HG03025 (cell line): ENCODE data around the gene CDH15.

Experiments used
- ATAC-seq: cut with Tn5 transposase; IDR thresholded peaks from one replicate; pipeline ENCODE4 v1.9.1; 2021; ENCODE audit warnings: mild to moderate bottlenecking, moderate library complexity; ENCODE audit not compliant: unreplicated experiment, low FRiP score

Gene CDH15

DNA sequence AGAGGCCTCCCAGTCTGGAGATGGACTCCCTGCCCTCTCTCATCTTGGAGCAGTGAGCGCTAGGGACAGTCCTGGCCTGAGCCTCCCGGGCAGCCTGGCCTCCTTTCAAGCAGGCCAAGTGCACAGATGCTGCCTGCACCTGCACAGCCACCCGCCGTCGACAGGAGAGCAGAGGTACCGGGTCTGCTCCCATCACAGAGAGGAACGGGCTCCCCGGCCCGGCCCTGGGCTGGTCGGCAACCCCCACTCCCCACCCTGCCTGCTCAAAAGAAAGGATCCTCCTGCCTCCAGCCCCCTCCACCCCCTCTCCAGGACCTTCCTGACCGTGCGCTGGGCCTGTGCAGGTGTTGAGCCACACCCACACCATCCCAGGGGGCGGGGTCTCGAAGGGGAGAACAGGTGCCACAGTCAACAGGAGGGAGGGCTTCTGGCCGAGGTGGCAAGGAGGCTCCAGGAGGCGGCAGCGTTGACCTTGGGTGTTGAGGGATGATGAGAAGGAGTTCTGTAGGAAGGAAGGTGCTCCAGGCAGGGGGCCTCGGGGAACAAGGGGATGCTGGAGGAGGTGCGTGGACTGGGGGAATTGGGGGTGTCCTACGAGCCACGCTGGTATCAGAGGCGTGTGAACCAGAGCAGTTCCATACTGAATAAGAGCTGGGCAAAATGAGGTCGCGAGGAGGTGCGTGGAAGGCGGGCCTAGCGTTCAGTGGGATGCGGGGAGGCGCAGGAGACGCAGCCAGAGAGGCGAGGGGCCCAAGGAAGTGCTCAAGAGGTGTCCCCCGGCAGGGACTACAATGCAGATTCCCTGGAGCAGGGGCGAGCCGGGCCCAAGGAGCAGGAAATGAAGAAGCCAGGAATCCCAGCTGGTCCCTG is 967 bp upstream of the CDH15 start:
- ATAC-seq: no peak

DNA sequence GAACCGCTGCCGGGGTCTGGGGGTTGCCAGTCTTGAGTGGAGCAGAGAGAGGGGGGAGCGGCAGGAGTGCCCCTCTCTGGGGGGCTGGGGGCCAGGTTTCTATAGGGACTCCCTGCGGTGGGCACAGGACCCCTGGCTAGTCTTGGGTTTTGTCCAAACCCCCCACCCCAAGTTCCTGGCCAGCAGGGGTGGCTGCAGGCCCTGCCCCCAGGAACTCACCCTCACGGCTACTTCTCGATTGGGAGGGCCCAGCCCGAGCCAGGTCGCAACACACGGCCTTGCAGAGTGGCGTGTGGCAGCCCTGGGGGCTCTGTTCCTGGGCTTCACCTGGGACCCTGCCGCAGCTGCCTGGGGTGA is 601 bp downstream of the CDH15 start:
- no peak for ATAC-seq

DNA sequence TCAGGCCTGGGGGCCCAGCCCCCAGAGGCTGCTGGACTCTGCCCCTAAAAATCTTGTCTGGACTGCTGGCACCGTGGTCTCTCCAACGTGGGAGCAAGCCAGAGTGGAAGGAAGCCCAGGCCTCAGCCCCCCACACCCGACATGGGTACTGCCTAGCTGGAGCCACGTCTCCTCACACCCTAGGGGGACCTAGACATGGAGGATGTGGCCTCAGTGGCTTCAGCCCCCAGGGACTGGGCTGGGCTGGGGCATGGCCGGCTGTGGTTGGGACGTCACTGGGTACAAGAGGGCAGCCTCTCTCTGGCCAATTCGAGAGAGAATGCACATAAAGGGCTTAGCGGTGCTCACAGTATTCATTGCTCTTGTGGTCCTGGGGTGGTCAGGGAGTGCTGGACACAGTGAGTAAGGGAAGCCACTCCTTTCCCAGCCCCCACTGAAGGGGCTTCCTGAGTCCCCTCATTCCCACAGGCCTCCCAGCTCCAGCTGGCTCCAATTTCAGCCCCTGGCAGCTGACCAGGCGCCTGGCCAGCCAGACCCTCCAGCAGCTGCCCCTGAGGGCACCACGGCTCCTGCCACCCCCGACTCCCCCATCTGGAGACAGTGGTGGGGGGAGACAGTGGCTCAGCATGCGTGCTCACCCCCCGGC is 1.1 kb downstream of the CDH15 start:
- no peak for ATAC-seq

DNA sequence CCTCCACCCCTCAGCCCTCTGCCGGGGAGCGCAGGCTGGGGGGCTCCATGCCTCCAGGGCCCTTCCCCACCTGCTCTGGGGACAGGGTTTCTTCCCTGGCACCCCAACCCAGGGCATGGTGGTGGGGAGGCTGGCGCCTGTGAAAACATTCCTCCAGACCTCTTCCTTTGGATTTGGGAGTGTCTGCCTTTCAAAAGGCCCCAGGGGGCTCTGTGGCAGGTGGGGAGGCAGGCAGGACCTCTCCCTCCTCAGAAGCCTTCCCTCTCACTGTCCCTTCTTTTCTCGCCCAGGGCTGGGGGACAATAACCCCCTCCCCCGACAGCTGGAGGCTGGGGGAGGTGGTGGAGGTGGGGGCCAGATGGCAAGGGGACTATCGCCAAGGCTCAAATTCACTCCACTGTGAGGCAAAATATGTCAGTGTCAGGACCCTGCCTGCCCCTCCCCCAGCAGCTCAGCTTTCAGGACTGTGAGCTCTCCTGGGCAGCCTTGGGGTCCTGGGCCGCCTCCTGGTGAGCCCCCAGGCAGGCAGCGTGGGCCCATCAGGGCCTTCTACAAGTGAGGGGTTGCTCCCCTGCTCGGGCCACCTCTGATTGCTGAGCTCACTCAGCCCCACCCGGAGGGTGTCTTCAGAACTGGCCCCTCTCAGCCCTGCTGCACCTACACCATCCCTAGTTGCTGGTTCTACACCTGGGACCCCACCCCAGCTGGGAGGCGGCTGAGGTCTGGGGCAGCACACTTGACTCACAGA is 1.8 kb downstream of the CDH15 start:
- no peak for ATAC-seq

DNA sequence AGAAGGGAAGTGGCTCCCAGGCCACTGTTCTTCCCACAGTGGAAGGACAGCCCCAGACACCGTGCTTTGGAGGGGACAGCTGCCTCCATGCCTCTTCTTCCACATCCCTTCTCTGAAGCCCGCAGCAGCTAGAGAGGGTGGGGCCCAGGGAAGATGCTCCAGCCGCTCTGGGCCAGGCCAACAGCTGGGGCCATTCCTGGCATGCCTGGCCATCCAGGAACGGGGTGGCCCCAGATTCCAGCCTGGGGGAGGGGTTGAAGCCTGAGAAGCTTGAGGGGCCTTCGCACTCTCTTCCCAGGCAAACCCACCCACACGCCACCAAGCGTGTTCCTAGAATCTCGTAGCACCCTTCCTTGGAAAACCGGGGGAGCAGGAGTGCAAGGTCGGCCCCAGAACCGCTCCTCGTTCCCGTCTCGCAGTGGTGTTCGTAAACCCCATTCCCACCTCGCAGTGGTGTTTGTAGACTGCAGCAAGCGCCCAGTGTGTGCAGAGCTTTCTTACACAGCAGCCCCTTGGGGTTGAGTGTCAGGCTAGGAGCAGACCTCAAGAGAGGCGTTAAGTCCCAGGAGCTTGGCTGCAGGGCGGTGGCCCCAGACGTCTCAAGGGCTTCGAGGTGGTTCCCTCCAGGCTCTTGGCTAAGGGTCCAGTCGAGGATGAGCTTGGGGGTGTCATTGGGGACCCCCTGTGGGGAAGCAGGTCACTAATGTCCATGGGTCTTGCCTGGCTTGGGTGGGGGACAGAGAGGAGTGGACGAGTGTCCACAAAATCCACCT is 2.7 kb downstream of the CDH15 start:
- ATAC-seq: no peak

DNA sequence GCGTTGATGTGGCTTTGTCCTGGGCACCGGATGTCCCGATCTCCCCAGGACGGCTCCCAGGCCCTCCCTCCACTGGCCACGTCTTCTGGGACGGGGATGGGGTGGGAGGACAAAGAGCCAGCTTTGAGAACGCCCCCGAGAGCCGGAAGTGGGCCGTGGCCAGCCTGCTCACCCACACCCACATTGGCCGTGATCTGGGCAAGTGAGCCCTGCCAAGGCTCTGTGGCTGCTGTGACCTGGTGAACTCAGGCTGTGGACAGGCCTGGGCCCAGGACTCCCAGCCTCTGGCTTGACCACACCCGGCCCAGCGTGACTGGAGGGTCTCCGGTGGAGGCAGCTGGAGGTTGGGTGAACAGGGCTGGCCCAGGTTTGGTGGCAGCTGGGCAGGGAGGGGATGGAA is 3.3 kb downstream of the CDH15 start:
- no peak for ATAC-seq

DNA sequence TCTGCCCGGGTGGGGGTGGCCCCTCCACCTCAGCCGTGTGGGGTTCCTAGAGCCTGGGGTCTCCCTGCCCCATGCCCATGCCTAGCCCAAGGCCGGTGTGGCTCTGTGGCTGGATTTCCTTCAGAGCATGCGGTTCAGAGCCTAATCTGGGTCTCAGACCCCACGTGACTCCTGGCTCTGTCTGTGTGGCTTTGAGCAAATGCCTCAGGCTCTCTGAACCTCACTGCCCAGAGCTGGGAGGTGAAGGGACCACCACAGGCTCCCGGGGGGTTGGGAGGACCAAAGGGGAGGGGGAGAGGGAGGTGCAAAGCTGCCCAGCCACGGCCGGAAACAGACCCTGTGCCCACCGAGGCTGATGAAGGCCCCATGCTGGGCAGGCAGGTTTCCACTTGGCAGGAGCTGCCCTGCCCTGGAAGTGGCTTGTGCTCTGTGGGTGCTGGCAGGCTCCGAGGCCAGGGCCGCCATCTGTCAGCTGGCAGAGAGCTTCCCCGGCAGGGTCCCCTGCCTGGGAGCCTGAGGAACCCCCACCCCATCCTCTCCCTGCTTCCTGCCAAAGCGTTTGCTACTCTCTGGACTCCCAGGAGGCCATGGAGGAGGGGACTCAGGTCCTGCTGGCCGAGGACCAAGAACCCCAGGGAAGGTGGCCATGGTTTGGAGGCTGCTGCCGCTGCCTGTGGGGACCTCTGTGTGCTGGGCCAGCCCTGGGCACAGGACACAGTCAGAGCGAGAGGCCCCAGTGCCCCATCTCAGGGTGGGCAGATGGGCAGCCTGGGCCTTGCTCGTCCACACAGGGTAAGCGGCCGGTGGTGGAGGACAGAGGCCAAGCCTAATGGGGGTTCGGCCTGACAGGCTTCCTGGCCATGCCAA is 4.0 kb downstream of the CDH15 start:
- ATAC-seq: no peak

DNA sequence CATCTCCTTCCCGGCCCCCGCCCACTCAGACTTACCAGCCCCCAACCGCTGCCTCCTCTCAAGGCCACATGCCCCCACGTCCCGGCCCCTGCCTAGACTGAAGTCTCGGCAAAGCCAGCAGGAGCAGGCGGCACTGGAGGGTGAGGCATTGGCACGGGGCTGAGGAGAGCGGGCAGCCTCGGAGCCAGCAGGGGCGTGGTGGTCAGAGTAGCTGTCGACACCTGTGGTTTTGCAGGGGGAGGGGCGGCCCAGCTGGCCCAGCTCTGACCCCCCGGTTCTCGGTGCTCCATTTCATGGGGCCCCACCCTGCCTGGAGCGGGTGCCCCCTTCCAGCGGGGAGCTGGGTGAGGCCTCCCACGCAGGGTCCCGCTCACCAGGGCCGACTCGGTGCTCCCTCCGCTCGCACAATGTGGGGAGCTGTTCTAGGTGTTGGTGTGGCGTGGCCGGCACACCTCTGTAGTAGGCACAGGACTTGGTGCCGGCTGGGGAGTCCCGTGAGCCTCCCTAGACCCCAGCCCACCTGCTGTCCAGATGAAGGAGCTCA is 4.7 kb downstream of the CDH15 start:
- ATAC-seq: no peak

DNA sequence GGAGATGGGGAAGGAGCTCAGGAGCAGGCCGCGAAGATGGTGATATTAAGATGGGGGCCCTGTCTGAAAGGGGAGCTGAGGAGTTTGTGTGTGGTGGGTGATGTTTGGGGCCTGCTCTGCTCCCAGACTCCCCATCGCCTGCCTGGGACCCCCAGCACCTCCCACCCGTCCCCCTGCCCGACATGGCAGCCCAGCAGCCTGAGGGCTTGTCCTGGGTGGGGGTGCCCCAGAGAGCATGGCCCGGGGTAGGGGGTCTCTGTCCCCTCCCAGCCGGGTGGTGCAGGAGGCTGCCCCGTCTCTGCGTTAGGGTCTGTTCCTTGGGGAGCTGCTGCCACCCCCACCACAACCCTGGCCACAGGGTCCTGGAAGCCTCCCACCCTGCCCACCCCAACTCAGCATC is 5.2 kb downstream of the CDH15 start:
- ATAC-seq: no peak

DNA sequence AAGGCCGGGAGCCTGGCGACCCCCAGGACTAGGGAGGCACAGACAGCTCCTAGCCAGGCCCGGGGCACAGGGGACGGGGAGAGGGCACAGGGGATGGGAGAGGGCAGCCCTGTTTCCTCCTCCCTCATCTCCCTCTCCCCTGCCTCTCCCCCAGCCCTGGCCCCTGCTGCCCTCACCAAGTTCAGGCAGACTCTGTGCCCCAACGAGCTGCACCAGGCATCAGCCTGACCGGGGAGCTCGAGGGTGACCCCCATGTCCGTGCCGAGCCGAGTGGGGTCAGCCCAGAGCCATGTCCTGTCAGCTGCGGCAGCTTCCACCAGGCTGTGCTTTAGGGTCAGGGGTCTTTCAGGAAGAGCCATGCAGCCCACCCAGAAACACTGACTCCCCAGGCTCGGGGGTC is 6.0 kb downstream of the CDH15 start:
- ATAC-seq: no peak

DNA sequence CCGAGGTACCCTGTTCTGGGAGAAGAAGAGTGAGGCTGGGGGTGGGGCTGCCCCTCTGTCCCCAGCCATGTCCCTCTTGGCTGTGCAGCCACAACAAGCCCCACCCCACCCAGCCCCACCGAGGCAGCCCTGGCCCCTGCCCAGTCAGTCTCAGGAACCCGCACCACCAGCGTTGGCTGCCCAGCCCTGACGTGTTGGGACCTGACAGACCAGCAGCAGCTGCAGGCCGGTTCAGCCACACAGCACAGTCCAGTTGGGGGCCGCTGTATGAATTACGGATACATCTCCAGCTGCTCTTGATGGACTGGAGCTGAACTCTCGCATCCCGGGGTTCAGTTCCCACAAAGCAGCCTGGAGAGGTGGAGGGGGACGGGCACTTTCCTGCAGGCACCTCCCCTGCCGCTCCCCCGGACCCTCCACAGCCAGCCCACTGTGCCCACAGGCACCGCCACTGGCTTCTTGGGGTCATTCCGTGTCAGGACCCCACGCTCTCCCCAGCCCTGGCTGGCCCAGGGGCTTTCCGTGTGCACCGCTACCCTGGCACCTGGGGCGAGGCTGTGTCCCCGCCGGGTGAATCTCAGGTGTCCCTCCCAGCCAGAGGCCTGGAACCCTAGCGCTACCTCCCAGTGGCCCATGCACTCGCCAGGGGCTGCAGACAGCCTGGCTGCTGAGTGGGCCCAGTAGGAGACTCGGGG is 7.1 kb downstream of the CDH15 start:
- no peak for ATAC-seq

DNA sequence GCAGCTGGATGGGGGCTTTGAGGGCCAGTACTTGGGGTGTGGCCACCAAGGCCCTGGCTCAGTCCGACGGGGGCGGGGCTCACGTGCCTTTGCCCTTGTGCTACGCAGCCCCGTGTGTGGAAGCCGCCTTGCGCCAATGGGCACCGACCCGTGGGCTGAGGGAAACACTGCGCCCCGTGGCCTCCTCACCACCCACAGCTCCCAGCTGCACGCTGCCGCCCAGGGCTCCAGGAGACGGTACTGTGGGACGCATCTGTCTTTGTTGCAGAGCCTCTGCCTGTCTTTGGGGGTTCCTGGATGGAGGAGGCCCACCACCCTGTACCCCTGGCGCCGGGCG is 7.6 kb downstream of the CDH15 start:
- no peak for ATAC-seq

DNA sequence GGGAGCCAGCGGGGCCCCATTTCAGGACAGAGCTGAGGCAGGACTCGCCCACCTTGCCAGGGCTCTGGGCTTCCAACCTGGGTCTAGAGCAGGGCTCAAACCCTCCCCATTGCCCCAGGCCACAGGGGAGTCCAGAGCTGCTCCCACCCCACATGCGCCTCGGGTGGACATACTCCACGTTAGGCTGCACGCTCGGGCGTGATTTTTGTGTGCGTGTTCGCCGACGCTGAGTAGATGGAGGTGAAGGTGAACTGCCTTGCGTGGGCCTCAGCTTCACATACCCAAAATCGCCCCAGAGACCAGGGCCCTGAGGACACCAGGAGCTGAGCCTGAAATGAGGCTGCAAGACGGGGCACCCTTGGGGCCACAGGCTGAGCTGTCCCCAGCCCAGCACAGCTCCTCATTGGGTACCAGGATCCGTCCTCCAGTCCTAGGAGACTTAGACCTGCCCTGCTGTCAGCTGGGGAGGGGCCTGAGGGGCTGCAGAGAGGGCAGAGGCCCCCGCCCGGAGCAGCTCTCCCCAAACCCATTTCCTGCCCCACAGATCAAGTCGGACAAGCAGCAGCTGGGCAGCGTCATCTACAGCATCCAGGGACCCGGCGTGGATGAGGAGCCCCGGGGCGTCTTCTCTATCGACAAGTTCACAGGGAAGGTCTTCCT is 8.2 kb downstream of the CDH15 start:
- ATAC-seq: no peak

DNA sequence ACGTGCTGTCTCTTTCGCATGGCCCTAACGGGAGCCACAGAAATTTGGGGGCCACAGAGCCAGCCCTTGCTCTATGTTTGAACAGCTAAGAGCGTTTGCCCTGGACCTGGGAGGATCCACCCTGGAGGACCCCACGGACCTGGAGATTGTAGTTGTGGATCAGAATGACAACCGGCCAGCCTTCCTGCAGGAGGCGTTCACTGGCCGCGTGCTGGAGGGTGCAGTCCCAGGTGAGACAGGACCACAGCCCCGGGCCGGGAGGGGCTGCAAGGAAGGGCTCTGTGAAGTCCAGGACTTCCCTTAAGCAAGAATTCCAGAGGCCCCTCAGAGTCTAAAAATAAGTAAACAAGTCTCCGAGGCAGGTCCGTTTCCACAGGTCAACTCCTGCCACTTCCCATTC is 11.9 kb downstream of the CDH15 start:
- no peak for ATAC-seq

DNA sequence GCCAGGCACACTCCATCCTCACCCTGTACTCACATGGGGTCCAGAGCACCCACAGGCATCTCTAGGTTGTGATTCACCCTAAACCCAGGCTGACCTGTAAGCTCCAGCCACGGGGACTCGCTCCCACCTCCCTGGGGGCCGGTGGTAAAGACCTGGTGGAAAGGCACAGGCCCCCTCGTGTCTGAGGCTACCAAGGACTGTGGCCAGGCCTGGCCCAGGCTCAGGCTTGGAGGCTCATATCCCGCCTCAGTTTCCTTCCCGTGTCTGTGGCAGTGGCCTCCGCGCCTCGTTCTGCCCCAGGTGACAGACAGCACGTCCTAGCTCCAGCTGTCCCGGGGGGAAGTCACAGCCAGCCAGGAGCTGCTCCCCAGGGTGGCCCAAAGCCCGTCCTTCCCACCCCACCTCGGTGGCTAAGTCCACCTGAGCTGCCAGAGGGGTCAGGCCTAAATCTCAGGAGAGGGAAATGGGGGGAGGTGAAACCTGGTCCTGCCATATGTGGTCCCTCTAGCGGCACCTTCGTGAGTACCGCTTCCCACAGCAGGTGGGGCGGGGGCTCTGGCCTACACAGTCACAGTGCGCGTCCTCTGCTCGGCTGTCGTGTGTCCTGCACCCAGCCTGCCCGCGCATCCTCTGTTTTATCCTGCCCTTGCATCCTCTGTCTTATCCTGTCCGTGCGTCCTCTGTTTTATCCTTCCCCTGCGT is 12.6 kb downstream of the CDH15 start:
- no peak for ATAC-seq

DNA sequence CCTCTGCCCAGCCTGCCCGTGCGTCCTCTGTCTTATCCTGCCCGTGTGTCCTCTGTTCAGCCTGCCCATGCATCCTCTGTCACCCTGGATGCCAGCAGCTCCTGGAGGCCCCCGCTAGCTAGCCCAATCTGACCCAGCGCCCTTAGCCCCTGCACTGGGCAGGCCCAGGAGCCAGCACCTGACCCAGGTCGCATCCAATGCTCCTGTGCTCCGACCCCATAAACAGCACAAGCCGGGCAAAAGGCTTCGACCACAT is 13.1 kb downstream of the CDH15 start:
- no peak for ATAC-seq

DNA sequence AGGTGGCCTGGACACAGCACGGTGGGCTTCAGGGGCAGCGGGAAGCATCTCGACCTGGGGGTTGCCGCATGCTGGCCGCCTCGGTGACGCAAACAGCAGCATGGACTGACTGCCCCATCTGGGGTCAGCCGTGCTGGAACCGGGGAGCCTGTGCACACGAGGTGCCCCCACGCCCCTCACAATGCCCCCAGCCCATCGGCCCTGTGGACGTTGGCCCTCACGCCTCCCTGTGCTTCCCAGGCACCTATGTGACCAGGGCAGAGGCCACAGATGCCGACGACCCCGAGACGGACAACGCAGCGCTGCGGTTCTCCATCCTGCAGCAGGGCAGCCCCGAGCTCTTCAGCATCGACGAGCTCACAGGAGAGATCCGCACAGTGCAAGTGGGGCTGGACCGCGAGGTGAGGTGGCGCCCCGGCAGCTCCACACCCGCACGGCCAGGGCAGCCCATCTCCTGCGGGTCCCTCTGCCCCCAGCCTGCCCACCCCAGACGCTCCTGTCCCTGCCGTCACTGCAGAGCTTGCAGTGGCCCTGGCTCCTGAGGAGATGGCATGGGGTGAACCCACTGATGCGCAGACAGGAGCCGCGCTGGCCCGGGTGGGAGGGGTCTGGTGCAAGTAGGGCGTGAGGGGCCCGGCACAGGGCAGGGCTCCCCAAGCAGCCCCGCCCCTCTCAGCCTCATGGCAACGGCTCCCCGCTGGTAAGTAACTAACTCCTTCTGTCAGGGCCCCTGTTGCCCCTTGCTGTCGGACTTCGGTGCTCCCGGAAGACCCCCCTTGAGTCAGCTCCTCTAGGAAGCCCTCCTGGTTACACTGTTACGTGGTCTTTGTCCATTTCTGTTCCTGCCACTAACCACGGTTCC is 13.6 kb downstream of the CDH15 start:
- ATAC-seq: no peak
